DMS 273 (cell line): ENCODE results near the gene OGA.
"Not testable (repeated sequence)": the region's sequence is repeated elsewhere in the genome, so short reads cannot be mapped to it uniquely, and the experiment has no call there.

ENCODE experiments used
- DNase-seq: peaks from one replicate; lab custom pipeline; 2025; ENCODE audit not compliant: unreplicated experiment; lab: John Stamatoyannopoulos, UW

Gene OGA

DNA sequence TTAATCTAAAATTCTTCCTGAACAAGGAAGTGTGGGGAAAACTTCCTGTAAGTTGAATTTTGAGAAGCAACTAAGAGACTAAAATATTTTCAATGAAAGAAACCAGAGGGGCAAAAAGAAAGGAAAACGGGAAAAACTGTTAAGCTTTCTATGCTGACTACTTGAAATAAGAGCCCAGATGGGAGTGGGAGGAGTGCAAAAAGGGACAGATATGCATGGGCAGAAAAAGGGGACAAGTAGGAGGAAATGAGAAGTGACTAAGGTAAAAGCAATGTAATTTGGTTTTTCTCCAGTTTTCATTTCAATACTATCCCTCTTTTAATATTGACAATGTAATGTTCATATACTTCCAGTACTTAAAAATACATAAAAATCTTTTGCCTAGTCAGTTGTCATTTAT is 11.1 kb downstream of the OGA start:
- DNase-seq: no peak

GRCh38 chr10:101803511-101803910 is 14.7 kb downstream of the OGA start:
- no peak for DNase-seq

DNA sequence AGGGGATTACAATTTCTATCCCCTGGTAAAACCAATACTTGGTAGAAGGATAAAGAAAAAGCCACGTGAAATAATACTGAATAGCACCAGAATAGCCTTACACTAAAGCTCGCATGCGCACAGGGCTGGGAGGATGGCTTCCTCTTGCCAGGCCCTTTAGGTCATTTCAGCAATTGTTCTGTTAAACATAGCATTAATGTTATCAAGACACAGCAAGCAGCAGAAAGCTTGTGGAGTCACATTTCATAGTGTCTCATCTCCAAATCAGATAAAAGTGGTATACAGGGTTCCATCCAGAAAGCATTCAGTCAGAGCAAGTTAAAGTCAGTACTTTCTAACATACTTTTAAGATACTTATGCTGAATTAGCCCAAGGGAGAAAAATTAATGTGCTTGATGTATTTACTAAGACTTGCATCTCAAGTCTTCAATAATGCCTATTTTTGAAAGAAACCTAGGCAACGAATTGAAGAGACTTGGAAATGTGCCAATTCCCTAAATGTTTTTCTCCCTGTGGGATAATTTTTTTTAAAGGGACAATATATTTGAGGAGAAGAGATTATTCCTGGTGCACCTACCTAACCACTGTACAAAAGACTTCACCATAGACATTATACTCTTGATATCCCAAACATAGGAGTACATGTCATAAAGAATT is 20.7 kb downstream of the OGA start:
- DNase-seq: no peak

DNA sequence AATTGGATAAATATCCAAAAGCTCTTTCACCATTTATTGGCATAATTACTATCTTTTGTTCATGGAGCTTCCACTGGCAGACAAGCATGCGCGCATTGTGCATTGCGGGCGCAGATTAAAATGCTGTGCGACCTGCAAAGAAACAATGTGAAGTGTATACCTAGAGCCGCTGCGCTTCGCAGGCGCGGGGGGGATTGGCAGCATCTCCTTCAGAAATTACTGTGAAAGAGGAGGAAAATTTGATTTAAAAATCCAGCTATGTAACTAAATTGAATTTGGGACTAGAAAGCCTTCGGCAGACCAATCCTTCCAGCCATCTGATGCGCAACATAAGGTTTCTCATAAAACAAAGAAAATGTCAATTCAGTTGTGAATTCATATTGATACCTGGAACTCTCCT is 24.7 kb downstream of the OGA start:
- DNase-seq: no peak

- no peak for DNase-seq
These were observed 28.6 kb downstream of the OGA start for GRCh38 chr10:101789686-101790085.

GRCh38 chr10:101789231-101789630 is 29.0 kb downstream of the OGA start:
- not testable (repeated sequence) for DNase-seq

GRCh38 chr10:101785801-101786200 is 32.4 kb downstream of the OGA start:
- no peak for DNase-seq

DNA sequence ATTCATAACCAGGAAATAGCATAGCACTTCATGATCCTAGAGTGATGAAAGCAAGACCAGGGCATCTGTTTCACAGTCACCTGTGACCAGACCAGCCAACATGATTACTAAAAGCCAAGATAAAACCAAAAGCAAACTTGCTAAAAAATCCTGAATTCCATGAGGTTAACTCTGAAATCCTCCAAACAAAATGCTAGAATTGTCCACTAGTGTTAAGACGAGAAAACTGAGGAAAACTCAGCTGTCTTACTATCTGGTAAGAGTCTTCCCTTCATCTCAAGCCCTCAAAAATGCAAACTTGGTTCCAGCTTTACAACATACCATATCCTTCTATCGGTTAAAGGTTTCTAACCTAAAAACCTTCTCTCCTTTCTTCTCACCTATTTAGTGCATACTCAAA is 33.7 kb downstream of the OGA start:
- no peak for DNase-seq

- DNase-seq: peak; percentile 39
These were observed 34.5 kb downstream of the OGA start for GRCh38 chr10:101783736-101784118.

DNA sequence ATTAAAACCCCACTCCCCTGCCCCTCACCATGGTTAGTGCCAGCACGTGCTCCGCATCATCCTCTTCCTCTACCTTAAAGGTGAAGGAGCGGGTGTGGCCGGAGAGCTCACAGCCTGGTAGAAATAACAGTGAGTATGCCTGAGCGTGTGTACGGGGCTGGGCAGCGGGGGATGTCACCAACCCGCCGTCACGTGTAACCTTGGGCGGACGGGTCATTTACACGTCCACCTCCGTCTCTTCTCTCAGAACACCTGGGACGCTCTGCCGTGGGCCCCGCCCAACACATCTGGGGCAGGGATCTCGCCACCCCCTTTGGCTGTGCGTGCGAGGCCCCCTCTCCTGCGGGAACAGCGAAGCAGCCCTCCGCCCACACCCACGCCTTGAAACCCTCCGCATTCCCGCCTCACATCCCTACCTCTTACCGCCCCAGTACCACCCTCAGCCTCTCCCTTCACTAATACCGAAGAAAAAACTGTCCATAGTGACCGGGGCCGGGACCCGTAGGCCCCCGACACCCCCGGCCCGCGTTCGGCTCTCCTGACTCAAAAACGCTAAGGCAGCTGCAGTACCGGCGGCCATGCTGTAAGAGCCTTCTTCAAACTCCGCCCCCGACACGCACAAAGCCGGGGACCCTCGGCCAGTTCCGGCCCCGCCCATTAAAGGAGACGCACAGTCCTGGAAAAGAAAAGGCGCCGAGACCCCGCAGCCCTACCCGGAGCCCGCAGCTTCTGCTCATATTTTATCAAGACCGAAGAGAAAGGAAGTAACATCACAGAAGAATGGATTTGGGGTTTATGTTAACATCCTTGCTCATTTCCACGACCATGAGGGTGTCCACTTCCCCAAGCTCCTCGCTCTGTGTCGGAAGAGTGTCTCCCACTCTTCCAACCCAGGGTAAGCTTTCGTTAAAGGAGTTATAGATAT is 35.2 kb downstream of the OGA start, which contains the start of gene NPM3:
Gene NPM3, minus strand, starts transcription at position 636 of the 925 bp plus-strand sequence. Its CDS starts 56 bp downstream, at position 580.
- peak; percentile 92 for DNase-seq

DNA sequence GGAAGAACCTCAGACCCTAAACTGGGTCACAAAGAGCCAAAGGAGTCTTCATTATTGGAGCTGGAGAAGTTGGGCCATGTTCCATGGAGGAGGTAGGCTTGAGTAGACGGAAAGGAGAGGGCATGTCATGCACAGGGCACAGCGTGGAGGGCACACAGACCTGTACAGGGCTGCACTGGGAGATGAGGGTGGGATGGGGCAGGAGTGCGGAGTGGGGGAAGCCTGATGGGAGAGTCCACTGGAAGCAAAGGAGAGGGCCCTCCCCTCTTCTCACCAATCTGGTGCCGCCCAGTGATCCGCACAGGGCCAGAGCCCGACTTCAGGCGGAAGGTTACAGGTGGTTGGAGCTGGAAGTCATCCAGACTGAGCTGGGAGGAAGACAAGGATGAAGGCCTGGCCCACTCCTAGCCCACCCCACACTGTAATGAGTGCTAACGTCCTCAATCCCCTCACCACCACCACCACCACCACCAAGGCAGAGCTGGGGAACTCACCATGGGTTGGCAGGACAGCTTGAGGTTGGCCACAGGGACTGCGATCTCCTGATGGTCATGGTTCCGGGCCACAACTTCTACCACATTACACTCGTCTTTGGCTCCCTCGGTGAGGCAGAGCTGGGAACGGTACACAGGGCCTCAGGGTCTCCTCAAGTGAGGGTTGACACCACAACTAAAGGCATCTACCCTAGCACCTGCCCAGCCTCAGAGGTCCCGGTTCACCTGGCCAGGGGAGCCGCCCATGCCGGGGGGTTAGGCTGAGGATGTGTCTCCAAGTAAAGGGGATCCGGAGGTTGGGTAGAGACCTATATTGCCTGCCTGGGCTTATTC is 36.0 kb downstream of the OGA start:
- peak; percentile 49 for DNase-seq

- DNase-seq: no peak
These were observed 36.6 kb downstream of the OGA start for GRCh38 chr10:101781655-101781983.

DNA sequence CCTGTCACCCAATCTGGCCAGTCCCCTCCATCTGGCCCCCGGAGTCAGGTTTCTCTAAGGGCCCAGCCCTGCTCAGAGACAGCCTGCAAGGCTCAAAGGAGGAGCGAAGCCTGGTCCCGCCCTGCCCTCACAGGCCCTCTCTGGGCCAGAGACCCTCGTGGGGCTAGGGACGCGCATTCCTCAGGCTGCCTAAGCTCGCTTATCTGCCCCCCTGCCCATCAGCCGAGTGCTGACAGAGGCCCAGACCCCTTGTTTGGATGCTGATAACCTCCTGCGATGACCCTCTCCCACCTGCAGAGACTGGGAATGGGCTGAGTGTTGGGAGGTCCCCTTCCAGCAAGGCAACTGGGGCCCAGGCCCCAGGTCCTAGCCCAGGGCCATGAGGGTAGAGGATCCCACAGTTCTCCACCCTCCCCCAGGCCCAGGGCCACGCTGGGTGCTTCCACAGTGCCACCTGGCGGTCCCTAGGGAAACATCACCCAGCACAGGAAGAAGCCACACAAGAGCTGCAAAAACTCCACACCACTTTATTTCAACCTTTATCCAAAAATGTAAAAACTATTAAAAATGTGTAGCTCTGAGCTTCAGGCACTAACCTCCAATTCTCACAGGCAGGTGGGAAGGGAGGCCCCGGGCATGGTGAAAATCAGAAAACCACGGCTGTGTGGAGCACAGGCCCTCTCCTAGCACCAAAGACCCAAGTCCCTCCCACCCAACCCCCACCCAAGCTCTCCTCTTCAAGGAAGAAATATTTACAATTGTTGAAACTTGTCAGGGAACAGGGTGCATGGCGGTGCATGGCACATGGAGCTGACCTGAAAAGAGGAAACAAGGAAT is 37.2 kb downstream of the OGA start:
- peak; percentile 93 for DNase-seq

GRCh38 chr10:101780187-101780817 is 37.9 kb downstream of the OGA start:
- DNase-seq: no peak

DNA sequence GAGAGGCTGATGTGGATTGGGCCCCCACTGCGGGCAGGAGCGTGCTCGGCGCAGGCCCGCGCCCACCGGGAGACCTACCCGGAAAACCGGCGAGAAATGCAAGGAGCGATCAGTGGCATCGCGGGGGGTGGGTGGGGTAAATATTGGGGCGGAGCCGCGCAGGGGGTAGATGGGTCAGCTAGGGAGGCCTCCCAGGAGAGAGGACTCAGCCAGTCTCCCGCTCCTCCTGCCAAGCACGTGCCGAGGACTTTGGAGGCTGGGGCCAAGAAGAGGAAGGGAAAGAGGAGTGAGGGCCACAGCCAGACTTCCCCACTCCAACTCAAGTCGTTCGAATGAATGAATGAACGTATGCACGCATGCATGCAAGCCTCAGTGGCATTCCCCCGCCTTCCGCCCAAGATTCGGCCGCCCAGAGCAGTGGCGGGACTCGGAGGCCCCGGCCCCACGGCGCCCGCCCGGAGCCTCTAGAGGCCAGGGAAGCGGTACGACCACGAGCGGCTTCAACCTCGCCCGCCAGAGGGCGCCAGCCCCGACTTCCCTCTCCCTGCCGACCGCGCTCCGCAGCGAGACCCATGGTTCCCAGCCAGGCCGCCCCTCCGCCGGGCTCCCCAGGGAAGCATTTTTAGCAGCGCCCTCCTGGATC is 38.6 kb downstream of the OGA start:
- DNase-seq: peak; percentile 88

DNA sequence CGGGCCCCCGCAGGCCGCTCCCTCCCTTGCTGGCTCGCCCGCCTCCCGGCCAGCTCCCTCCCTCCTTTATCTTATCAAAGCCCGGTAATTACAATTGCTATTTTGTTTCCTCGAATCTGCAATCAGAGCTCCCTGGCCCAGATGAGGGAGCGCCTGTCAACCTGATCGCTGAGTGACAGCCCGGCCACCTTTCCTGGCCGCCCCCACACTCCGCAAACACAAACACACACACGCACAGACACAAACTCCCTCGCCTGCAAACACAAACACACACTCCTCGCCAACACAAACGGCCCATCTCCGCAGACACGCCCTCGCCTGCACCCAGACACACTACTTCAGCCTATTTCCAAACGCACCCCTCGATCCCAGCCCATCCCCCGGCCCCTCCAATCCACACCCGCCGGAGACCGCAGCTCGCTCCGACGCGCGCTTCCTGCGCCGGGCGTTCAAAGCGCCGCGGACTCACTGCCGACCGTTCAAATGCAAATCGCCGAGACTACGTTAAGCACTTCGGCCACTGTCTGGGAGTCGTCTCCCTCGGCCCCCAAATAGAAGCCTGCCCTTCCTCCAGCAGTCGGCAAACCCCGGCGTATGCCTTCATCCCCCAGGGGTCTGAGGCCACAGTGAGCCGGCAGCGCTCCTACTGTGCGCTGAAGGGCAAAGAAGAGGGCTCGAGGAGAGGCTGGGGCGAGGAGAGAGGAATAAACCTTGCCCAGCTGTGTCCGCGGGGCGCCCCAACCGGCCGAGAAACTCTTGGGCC is 39.3 kb downstream of the OGA start:
- DNase-seq: peak; percentile 83

DNA sequence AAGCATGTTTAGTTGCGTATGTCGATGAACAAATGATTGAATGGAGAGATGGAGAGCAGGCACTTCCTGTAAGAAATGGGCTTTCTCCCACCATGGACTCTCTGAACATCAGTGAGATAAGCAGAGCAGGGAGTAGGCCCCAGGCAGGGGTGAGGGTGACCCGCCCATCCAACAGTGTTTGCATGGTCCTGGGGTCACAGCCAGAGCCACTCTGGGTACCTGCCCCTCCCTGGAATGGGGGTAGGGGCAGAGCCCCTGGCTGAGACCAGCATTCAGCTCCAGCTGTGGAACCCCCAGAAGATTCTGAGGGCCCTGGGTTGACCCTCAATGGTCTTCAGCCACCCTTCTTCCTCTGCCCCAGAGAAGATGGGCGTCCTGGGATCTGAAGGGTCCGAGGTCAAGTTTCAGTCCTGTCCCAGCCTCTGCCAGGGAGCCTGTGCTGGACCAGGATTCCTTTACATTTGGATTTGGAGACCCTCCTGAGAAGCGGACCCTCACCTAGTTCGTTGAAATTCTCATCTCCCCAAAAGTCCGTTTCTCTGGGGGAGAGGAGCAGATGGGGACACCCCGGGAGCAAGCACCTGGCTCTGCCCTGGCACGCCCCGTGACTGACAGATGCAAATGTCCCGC is 40.0 kb downstream of the OGA start:
- no peak for DNase-seq

DNA sequence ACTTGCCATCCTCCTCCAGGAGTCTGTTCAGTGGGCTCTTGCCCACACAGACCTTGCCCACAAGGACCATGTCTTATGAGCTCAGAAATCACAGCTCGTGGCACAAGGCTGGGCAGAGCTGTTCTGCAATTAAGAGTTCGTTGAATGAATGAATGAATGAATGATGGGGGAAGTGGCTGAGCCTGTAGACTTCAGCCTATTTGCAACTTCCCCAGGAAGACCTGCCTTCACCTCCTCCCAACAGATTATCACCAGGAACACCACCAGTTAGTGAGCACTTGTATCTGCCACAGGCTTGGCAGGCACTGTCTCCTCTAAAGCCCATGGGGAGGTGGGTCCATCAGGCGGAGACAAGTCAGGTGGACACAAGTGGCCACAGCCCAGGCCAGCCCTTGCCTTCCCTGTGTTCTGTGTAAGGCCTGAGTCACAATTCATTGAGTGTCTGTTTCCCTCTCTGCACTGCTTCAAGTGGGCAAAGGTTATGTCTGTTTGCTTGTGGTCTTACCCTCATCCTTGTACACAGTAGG is 40.6 kb downstream of the OGA start:
- no peak for DNase-seq
